Ovary (tissue), 9 donors: ENCODE results near the gene SLC6A9. TPM values are rescaled to one million over a fixed set of nuclear protein-coding genes. Genes with fewer than 3 reads are reported as not detected.

Experiments used
- DNase-seq, 5 donors: peaks; one replicate each; pipeline ENCODE4 v3.0.0-alpha.2; 2019 to 2020
- H3K27ac ChIP-seq, 2 donors: fragments of 200-600 bp; one replicate each; pipeline versions ENCODE4 v1.5.1 to v1.8.0; 2019 to 2022
- H3K27me3 ChIP-seq: fragments of 200-600 bp; one replicate; pipeline ENCODE4 v1.8.0; 2022
- H3K36me3 ChIP-seq: fragments of 200-600 bp; sonication (generic); one replicate; pipeline ENCODE4 v1.5.1; 2019
- H3K4me1 ChIP-seq: one replicate; pipeline ENCODE4 v1.8.1; 2013; ENCODE audit warnings: mild to moderate bottlenecking, moderate library complexity; ENCODE audit not compliant: insufficient read depth
- H3K4me3 ChIP-seq: fragments of 200-600 bp; sonication (generic); one replicate; pipeline ENCODE4 v1.5.1; 2017
- H3K9me3 ChIP-seq, 2 donors: fragments of 200-600 bp in 1 of 2; sonication (generic) in 1 of 2; one replicate each; pipeline versions ENCODE4 v1.5.1 to v1.8.1; 2013 to 2019; ENCODE audit warnings: mild to moderate bottlenecking in 1 of 2, moderate library complexity in 1 of 2
- EP300 ChIP-seq: sonication (generic); formaldehyde crosslinking; IDR thresholded peaks from one replicate; pipeline ENCODE4 v1.6.1; 2017; ENCODE audit warnings: antibody characterized with exemption
- POLR2A ChIP-seq: fragments of 450-650 bp; IDR thresholded peaks from one replicate; pipeline ENCODE4 v1.6.1; 2017; ENCODE audit warnings: antibody characterized with exemption, mild to moderate bottlenecking, moderate library complexity
- WGBS, 3 donors: extraction: QIAGEN DNeasy Blood & Tissue Kit in 1 of 3; methylation state at CpG; one replicate each; pipeline versions ENCODE4 v1.1.5 to v1.1.7; 2013 to 2017; 5-methylcytosine and 5-hydroxymethylcytosine counted together
- intact Hi-C, 4 donors: fragments of 100-400 bp; cut with DNase I; formaldehyde crosslinking; loops; one replicate each; pipeline versions ENCODE4 v1.11.0 to v1.15.1; 2022 to 2023
- polyA plus RNA-seq, 2 donors: library from polyadenylated mRNA; stranded (reverse); fragments of 200-250 nt in 1 of 2; fragments of 350-450 nt in 1 of 2; fragmentation: Illumina TruSeq in 1 of 2; extraction: RNeasy Lipid Tissue Mini Kit (QIAGEN cat#74804) in 1 of 2; gene quantifications; one replicate each; pipeline ENCODE4 v1.2.3, GENCODE V29; 2013 to 2014
- total RNA-seq, 7 donors: library from RNA; depleted of rRNA in 2 of 7; stranded (reverse); fragments of >200 nt in 2 of 7; fragmentation: NEBNext Ultra II Directional in 3 of 7; extraction: Animal tissue kit (Norgen Biotek cat#: 25700) in 3 of 7; gene quantifications; one replicate each; pipeline versions ENCODE4 v1.1.0 to v1.2.4, GENCODE V29; 2016 to 2023
- TF ChIP-seq, protein P1 (sequence below), 3 donors: fragments of 450-650 bp in 2 of 3; fragments of 200-600 bp in 1 of 3; IDR thresholded peaks; one replicate each; pipeline versions ENCODE4 v1.5.1 to v1.8.0; 2016 to 2022; ENCODE audit warnings: antibody characterized with exemption in 3 of 3, mild to moderate bottlenecking in 1 of 3
- donor health status: DM: no; HTN: no; CAD: no; lungs with moderate emphysema.
- donor health status: DM: no; HTN: no; CAD: no.
- donor health status: Bipolar disorder and iron deficiency.
- donor health status: DM: yes; HTN: yes; CAD: no.
- donor health status: DM: no; HTN: no; CAD: no.
- donor health status: DM: yes; HTN: yes; CAD: no.

SLC6A9 gene
- total and polyA plus RNA-seq, 9 donors: 1.1 to 74.1 (median 4.6) TPM

DNA sequence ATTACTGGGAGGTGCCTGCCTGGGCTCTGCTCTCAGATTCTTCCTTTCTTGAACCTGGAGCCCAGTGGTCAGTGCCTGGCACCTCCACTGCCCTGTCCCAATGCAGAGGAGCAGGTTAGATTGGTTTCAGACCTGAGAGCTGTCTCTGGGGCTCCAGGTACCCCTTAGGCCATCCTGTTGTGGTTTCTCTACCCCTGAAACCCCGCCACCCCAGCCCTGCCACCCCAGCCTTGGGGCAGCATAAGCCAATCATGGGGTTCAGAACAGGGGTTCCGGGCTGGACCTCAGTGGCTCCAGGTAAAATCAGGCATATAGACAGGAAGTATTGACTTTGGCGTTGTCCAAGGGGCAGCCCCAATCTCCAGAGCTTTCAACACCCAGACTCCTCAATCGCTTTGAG lies 3.2 kb upstream of the SLC6A9 start:
- no peak overlapping the region for H3K27ac ChIP-seq
- no peak for DNase-seq
- H3K4me1 ChIP-seq: peaks cover 14% of the 10 kb centered on the region
- WGBS, 3 donors: 95 to 98% (median 96%) methylated on average over 4 of the region's 4 CpGs
- no peaks in the 10 kb centered on the region for H3K27me3 ChIP-seq
- intact Hi-C loops: no loop called here
- H3K4me3 ChIP-seq: no peak overlapping the region
- H3K9me3 ChIP-seq: no peaks in the 10 kb centered on the region
- no peak for TF ChIP-seq POLR2A
- TF ChIP-seq, protein P1, sequence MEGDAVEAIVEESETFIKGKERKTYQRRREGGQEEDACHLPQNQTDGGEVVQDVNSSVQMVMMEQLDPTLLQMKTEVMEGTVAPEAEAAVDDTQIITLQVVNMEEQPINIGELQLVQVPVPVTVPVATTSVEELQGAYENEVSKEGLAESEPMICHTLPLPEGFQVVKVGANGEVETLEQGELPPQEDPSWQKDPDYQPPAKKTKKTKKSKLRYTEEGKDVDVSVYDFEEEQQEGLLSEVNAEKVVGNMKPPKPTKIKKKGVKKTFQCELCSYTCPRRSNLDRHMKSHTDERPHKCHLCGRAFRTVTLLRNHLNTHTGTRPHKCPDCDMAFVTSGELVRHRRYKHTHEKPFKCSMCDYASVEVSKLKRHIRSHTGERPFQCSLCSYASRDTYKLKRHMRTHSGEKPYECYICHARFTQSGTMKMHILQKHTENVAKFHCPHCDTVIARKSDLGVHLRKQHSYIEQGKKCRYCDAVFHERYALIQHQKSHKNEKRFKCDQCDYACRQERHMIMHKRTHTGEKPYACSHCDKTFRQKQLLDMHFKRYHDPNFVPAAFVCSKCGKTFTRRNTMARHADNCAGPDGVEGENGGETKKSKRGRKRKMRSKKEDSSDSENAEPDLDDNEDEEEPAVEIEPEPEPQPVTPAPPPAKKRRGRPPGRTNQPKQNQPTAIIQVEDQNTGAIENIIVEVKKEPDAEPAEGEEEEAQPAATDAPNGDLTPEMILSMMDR (IDR thresholded peaks at IDR 0.05): no peak
- no peak for TF ChIP-seq EP300
- H3K36me3 ChIP-seq: no peaks in the 10 kb centered on the region

DNA sequence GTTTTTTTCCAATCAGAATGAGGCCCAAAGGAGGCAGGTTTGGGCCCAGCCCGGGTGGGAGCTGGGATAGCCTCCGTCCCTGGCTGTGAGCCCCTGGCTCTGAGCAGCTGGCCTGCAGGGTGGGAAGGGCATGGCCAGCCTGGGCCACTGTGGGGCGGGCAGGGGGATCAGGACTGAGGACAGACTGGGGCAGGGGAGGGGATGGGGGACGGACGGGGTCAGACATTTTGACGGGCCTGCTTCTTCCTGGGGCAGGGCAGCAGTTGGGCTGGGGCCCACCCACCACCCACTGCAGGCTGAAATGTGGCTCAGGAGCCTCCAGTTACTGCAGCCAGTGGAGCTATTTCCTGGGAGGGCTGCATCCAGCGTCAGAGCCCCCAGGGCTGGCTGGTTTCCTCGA lies 2.5 kb upstream of the SLC6A9 start:
- Histone ChIP-seq H3K27ac (no peak overlapping the region), H3K36me3 (no peaks in the 10 kb centered on the region), H3K4me3 (no peak overlapping the region), H3K4me1 (peaks cover 16% of the 10 kb centered on the region), H3K27me3 (no peaks in the 10 kb centered on the region), H3K9me3 (no peaks in the 10 kb centered on the region)
- intact Hi-C loops: no loop called here
- DNase-seq: no peak
- WGBS, 3 donors: 67 to 74% (median 71%) methylated on average over 8 of the region's 8 CpGs
- TF ChIP-seq, protein P1 (IDR thresholded peaks at IDR 0.05): no peak
- TF ChIP-seq POLR2A (no peak), EP300 (no peak)

DNA sequence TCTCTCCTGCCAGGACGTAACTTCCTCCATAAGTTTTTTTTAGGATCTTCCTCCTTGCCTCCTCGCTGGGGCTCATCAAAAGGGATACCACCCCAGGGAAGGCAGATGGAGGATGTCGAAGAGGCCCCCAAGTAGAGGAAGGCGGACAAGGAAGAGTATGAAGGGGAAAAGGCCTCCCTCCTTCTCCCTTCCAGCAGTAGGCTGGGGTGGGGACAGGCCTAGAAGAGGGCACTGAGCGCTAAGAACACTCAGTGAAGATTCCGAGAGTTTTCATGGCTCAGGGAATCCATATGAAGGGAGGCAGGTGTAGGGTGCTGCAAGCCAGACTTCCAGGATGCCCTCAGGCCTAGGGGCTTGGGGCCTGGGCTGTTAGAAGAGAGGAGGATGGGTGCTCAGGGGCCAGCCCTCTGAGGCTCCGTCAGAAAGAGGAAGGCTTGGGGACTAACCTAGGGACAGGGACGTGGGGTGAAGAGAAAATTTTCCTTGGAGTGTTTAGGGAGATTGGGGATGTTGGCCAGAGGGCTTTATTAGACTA lies 1.8 kb upstream of the SLC6A9 start:
- intact Hi-C loops: no loop called here
- DNase-seq: no peak

DNA sequence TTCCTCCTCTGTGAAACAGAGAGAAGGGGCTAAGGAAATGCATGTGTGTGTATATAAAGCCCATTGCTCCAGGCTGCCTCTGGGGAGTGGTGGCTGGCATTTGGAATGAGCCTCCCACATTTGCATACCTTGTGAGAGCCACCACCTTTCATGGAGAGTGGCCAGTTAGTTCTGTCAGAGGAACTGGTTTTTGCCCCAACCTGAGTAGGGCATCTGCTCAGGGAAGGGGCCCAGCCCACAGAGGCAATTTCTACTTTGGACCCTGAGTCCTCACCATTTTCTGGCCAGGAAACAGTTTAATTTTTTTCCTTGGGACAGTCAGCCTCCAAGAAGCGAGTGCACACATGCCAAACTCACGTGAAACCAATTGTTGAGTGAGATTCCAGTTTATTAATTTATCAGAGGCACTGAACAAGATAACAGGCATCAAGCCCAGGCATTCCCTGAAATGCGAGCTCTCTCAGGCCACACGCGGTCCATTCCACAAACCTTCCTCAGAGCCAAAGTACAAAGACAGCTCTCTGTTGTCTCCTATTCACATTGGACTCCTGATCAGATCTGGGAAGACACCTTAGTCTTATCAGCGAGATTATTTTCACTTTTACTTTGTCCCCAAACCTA lies 1.0 kb upstream of the SLC6A9 start:
- Histone ChIP-seq H3K4me3 (no peak overlapping the region), H3K36me3 (no peaks in the 10 kb centered on the region), H3K27me3 (no peaks in the 10 kb centered on the region), H3K4me1 (peaks cover 16% of the 10 kb centered on the region), H3K27ac (no peak overlapping the region), H3K9me3 (no peaks in the 10 kb centered on the region)
- intact Hi-C loops: no loop called here
- DNase-seq: no peak
- TF ChIP-seq EP300: no peak
- TF ChIP-seq POLR2A: no peak
- TF ChIP-seq, protein P1 (IDR thresholded peaks at IDR 0.05): no peak
- 51 to 66% (median 59%) methylated on average over 6 of the region's 6 CpGs for WGBS, 3 donors

More for the DNA sequence above, 1.8 kb upstream of the SLC6A9 start:
- H3K4me1 ChIP-seq: peaks cover 16% of the 10 kb centered on the region
- no peaks in the 10 kb centered on the region for H3K27me3 ChIP-seq
- H3K4me3 ChIP-seq: no peak overlapping the region
- no peaks in the 10 kb centered on the region for H3K9me3 ChIP-seq
- H3K27ac ChIP-seq: no peak overlapping the region
- TF ChIP-seq POLR2A (no peak), EP300 (no peak)
- TF ChIP-seq, protein P1 (IDR thresholded peaks at IDR 0.05): no peak
- WGBS, 3 donors: 90 to 92% (median 92%) methylated on average over 8 of the region's 8 CpGs
- no peaks in the 10 kb centered on the region for H3K36me3 ChIP-seq
